ENCODE results near the gene TMX2.
"Not testable (repeated sequence)": the region's sequence is repeated elsewhere in the genome, so short reads cannot be mapped to it uniquely, and the experiment has no call there.

Gene TMX2

GRCh38 chr11:57716726-57717125, 4.3 kb downstream of the TMX2 start:
- not testable (repeated sequence) for DNase-seq

DNA sequence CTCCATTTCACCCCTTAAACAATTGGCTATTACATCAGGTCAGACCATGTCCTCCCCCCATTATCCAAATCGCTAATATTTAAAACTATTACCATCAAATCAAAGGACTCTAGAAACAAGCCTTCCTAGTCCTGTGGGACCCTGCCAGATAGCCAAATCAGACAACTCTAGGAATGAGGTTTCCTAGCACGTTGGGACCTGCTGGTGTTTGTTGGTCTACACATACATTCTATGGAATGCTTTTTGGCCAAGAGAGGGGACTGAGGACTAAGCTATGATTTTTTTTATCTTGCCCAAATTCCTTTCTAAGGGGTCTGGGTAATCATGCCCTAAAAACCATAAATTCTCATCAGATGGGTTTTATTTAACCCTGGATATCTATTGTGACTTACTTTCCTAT, 14.8 kb downstream of the TMX2 start:
- DNase-seq: no peak

DNA sequence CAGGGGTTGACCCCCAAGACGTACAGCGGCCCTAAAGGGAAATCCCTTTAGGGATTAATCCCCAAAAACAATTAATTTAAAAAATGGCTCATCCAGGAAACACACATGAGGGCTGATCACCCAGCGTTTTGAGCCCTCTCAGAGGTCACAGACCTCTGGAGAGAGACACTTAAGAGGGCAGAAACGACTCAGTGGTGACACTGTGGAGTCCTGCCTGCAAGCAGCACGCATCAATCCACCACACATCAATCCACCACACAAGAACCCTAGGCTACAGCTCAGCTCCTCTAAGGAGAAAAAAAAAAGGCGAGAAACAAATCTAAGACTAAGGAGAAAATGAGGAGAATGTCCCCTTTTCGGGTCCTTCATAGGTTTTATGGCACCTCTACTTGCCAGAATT, 16.4 kb downstream of the TMX2 start:
- no peak for DNase-seq

- no peak for DNase-seq
Observed at GRCh38 chr11:57729479-57729878, 17.1 kb downstream of the TMX2 start.

GRCh38 chr11:57732661-57733060, 20.3 kb downstream of the TMX2 start:
- DNase-seq: no peak

DNA sequence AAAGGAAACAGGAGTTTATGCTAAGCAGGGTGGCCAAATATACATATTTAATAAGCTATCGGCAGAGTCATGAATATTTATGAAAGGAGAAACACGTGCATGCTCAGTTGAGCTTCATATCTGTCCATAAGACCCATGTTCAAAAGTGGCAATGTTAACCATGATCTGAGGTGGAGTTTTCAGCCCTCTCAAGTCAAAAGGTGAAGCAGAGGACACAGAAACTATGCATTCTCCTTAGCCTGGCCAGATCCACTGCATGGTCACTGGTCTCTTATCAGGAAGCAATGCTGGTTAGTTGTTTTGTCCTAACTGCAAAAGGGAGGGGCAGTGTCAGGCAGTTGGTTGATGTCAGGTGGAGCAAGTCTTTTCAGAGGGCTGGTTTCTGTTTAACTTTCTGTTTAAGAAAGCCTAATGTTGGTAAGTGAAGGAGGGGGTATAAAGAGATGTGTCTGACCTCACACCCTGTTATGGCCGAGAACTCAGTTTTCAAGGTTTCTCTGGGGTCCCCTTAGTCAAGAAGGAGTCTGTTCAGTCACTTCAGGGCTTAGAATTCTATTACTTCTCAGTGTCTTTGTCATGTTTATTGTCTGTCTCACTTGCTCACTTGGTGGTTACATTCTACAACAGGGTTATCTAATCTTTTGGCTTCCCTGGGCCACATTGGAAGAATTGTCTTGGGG, 23.4 kb downstream of the TMX2 start:
- DNase-seq: no peak

DNA sequence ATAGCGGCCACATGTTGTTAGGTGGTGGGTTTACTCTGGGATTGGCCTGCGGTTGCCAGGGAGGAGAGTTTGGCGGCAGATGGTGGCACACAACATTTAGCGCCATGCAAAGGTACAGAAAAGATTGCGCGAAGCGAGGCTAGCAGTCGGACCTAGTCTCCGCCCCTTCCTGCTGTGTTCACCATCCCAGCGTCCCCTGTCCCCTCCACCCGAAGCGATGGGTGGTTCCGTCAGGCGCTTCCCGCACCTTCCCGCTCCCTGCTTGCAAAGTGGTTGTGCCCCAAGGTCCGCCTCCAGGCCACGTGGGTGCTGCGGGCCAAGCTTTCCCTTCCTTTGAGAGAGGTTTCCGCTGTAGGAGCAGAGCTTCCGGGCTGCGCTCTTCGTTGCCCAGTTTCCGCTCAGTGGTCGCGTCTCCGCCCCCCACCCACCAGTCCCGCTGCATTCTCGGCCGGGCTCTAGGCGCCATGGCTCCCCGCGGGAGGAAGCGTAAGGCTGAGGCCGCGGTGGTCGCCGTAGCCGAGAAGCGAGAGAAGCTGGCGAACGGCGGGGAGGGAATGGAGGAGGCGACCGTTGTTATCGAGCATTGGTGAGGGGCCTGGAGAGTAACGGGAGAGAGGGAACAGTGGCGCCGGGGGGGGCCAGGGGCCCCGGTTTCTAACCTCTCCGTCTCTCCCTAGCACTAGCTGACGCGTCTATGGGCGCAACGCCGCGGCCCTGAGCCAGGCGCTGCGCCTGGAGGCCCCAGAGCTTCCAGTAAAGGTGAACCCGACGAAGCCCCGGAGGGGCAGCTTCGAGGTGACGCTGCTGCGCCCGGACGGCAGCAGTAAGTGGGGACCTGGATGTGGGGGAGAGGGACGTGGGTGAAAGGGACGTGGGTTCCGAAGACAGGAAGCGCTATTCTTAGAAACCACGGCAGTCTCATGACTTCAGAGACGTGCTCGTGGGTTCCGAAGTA, 29.0 kb downstream of the TMX2 start, which contains the start of gene SELENOH:
SELENOH (plus strand) TSS at position 360 of the 955 bp plus-strand sequence; CDS start at position 465, 105 bp downstream.
- peak; percentile 96 to 97 for DNase-seq

- DNase-seq: no peak
Observed at GRCh38 chr11:57742087-57742452, 29.7 kb downstream of the TMX2 start.

- DNase-seq: no peak
Observed at GRCh38 chr11:57744357-57744756, 32.0 kb downstream of the TMX2 start.

DNA sequence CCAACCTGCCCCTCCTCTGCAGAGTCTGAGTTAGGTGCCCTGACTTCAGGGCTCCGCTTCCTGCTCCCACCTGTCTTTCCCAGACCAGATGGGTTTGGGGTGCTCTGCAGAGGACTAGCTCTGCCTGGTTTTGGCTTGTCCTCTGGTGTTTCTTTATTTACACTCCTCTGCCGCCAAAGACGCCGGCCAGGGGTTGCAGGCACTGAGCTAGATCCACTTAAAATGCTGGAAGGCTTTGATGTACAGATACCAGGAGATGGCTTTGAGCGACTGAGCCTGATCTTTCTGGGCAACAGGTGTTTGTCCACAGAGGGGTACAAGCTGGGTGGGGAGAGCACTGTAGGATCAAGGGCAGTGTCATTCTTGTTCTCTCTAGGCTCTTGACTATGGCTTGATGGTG, 32.8 kb downstream of the TMX2 start:
- no peak for DNase-seq

- no peak for DNase-seq
Observed at GRCh38 chr11:57746920-57747319, 34.5 kb downstream of the TMX2 start.

DNA sequence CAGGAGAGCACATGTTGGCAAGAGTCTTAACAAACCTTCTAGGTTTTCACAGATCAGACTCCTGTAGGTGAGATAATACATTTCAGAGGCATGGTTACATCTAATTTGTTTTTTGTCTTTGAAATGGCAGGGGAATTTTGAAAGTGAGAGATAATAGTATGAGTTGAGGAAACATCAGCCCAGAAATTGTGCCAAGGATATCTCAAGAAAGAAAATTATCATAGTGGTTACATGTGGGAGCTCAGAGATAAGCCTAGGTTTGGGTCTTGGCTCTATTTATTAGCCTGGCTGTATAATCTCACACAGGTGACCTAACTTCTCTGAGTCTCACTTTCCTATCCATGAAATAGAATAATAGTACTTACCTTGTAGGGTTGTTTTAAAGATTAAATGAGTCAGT, 38.8 kb downstream of the TMX2 start:
- DNase-seq: no peak

- DNase-seq: no peak
Observed at GRCh38 chr11:57751676-57752253, 39.4 kb downstream of the TMX2 start, which contains the start of gene BTBD18. Gene BTBD18, minus strand, starts transcription at chr11:57751819. Its CDS starts 631 bp downstream, at chr11:57751188.

- DNase-seq: no peak
Observed at GRCh38 chr11:57752954-57753353, 40.6 kb downstream of the TMX2 start.

- no peak for DNase-seq
Observed at GRCh38 chr11:57758174-57758573, 45.8 kb downstream of the TMX2 start.

- DNase-seq: no peak
Observed at GRCh38 chr11:57761301-57762234, 49.2 kb downstream of the TMX2 start, which contains the start of gene CTNND1. Gene CTNND1, plus strand, starts transcription at chr11:57761802. Its CDS starts 29,677 bp downstream, at chr11:57791479.

DNA sequence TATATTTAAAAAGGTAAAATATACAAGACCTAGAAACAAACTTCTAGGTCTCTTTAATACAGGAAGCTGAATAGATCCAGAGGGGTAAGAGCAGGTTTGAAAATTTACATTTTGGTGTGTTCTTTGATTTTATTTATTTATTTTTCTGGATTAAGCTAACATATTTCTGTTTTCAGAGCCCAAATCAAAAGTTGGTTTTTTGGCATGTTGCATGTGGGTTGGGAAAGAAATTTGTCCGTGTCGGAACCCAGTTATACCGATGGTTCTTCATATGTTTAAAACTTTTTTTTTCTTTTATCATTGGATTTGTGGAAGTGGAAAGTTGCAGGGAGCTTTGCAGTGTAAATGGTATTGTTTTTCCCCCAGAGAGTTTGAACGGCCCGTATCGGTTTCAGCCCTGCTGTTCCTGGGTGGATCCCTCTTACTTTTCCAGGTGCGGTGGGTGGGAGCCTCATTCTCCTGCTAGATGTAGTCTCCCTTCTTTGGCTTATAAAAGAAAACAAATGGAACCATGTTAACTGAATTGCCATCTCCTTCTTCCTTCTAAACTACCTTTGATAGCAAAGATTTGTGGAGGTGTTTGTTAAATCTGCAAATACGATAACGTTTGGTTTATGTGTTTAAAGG, 50.0 kb downstream of the TMX2 start:
- DNase-seq: no peak

DNA sequence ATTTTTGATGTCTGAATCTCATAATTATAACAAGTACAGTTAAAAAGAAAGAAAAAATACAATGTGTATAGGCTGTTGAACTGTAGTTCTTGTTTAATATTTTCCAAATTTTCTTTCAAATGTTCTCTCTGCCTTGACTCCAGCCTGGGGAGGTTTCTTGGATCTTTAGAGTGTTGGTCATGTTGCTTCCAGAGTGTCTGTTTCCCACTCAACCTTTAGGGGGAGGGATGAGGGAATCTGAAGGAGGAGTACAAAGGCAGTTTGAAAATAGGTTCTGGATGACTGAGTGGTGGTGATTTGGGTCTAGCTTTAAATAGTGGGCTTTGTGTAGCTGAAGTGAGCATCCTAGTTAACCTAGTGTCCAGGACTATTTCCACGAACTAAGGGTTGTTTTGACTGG, 51.2 kb downstream of the TMX2 start:
- no peak for DNase-seq

DNA sequence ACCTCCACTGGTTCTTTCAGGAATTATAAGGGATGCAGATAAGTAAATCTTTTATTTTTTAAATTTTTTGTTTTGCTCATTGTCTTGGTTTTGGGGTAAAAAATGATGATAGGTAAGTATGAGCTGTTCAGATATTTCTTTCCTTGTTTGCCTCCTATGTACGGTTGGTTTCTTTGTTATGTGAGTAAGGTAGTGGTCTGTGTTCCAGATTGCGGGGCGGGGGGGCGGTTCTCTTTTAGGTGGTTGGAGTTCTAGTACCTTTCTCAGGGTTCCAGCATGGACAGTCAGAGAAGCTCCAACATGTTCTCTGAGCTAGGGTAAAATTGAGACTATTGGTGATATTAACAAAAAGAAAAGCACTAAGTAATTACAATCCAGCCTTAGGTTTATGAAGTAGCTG, 51.6 kb downstream of the TMX2 start:
- DNase-seq: no peak

GRCh38 chr11:57764566-57764965, 52.2 kb downstream of the TMX2 start:
- no peak for DNase-seq

- DNase-seq: no peak
Observed at GRCh38 chr11:57764972-57765371, 52.6 kb downstream of the TMX2 start.

DNA sequence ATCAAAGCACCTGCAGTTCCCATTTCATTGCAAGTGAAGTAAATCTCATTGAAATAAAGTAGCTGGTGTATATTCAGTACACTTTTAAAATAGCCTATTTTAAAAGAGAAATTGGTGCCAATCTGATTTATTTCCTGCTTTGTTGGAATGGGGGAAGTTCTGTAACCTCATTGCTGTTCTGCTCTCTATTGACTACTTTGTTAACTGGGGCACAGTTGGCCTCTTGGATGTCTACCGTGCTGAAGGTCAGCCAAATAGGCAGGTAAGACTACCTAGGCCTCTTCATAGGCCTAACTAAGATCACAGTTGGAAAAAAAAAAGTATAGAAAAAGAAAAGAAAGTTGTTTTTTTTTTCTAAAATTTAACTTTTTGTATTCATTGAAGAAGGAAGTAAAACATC, 58.4 kb downstream of the TMX2 start:
- no peak for DNase-seq

All from activated CD4-positive, alpha-beta T cell treated with anti-CD3 and anti-CD28 coated beads, Interleukin-2, amount 50 U/mL, for 48 hours (primary cell).